Embryonic facial prominence (tissue), 1 donor: Measurements from ENCODE around the gene STRN.
"Not testable (repeated sequence)": the region's sequence is repeated elsewhere in the genome, so short reads cannot be mapped to it uniquely, and the experiment has no call there.

Source experiments
- DNase-seq: peaks from one replicate; pipeline ENCODE4 v3.0.0-alpha.2; 2016; ENCODE audit errors: extremely low spot score

The STRN gene

GRCh38 chr2:36906277-36906676 is 60.1 kb downstream of the STRN start:
- no peak for DNase-seq

GRCh38 chr2:36904636-36905035 is 61.7 kb downstream of the STRN start:
- no peak for DNase-seq

DNA sequence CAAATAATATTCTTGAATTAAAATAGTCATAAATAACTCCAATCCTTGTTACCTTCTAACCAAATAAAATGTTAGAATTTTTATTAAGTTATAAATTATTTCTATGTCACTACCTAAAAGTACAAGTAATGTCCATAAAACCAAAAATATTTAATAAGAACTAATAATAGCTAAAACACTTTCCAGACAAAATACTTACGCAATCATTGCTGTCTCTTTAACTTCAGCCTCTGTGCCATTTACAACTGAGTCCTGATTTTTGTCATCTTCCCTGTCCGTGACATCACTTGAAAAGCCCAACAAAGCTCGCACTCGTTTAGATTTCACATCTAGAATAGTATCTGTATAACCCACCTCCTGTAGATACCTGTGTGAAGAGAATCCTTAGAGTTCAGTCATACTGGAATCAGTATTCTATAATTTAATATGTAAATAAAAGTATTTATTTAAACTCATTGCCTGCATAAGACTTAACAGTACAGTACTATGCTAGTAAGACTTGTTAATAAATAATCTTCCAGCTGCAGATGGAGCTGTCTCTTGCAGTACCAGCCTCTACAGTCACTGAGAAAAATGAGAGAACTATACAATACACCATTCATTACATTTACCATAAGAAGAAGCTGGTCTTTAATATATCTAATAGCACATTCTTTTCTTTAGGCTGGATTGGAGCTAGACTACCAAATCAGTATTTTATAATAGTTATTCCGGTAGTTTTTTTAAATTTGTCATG is 63.8 kb downstream of the STRN start:
- no peak for DNase-seq

DNA sequence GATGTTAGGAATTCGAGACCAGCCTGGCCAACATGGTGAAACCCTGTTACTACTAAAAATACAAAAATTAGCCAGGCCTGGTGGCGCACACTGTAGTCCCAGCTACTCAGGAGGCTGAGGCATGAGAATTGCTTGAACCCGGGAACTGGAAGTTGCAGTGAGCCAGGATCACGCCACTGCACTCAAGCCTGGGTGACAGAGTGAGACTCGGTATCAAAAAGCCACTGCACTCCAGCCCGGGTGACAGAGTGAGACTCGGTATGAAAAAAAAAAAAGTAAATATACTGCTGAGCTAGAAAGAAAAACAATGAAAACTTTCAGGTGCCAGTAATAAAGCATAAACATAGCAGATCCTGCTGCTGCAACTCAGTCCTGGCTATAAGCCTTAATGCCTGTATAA is 73.5 kb downstream of the STRN start:
- DNase-seq, result no peak

DNA sequence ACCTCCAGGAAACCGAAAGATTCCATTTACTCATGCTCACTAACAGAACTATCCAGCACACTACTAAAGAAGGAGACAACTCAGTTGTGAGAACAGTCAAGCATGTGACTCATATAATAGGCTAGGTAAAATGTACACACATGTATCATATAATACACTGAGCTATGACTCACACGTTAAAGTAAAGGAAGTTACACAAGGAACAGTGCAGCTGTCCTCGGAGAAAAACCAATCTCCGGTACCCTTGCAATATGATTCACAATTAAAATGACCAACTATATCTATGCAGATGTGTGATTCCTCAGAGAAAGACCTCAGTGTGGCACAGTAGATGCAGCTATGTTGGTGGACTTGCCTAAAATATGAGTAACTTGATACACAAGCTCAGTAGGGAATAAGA is 76.5 kb downstream of the STRN start:
- no peak for DNase-seq

GRCh38 chr2:36887095-36887494 is 79.2 kb downstream of the STRN start:
- not testable (repeated sequence) for DNase-seq

GRCh38 chr2:36886664-36887063 is 79.7 kb downstream of the STRN start:
- no peak for DNase-seq

DNA sequence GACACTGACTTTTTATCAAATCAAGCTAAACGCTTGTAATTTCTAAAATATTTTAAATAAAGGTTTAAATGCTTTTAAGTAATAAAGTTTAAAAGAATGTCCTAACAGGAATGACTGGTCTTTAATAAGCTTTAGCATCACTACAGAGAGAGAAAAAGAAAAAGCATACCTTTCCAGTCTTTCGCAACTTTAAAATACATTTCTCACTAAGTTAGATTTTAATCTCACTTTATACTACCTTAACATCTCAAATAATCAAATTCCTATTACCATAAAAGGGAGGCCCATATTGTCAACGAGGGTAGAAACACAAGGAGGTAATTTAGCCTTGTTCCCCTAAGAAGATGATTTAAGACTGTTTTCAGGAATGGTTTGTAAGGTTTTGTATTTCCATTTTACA is 80.7 kb downstream of the STRN start:
- DNase-seq, result no peak

DNA sequence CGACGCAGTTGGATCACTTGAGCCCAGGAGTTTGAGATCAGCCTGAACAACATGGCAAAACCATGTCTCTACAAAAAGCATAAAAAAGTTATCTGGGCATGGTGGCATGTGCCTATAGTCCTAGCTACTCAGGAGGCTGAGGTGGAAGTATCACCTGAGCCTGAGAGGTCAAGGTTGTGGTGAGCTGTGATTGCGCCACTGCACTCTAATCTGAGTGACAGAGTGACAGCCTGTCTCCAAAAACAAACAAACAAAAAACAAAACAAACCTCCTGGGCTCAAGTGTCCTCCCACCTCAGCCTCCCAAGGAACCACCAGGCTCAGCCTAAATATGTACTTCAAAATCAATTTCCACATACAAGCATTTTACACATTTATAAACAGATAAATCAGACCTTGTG is 83.8 kb downstream of the STRN start:
- DNase-seq, result no peak

GRCh38 chr2:36881816-36882215 is 84.5 kb downstream of the STRN start:
- DNase-seq, result no peak

DNA sequence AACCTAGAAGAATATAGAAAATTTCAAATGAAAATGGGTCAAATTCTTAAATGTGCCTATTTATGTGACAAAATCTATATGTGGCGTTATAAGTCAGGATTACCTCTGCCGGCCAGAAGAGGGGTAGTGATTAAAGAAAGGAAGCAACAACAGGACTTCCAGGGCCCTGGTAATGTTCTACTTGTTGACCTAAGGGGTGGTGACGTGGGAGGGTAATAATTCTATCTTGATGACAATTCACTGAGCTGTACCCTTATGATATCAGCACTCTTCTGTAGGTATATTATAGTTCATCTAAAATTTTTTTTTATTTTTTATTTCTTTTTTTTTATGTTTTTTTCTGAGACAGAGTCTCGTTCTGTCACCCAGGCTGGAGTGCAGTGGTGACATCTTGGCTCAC is 87.9 kb downstream of the STRN start:
- no peak for DNase-seq

DNA sequence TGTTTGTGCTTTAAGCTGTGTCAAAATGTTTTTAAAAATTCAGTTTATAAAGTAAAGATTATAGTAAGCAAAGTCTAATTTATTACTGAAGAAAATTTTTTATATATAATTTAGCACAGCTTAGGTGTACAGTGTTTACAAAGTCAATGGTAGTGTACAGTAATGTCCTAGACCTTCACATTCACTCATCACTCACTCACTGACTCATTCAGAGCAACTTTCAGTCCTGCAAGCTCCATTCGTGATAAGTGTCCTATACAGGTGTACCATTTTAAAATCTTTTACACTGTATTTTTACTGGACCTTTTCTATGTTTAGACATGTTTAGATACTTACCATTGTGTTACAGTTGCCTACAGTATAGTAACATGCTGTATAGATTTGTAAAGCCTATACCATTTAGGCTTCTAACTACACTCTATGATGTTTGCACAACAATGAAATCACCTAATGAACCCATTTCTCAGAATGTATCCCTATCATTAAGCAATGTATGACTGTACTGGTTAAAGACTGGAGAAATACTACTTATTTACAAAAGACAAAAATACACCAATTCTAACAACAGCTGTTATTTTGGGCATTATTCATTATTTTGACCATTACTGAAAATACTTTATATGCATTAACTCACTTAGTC is 95.1 kb downstream of the STRN start:
- no peak for DNase-seq

- no peak for DNase-seq
Observed at GRCh38 chr2:36869606-36870005, 96.7 kb downstream of the STRN start.

DNA sequence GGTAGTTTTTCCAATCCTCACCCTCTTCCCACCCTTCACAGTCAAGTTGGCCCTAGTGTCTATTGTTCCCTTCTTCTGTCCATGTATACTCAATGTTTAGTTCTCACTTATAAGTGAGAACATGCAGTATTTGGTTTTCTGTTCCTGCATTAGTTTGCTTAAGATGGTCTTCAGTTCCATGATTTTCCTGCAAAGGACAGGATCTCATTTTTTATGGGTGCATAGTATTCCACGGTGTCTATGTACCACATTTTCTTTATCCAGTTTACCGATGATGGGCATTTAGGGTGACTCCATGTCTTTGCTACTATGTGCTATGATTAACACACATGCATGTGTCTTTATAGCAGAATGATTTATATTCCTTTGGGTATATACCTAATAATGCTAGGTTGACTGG is 104.4 kb downstream of the STRN start:
- DNase-seq, result no peak

- DNase-seq, result no peak
Observed at GRCh38 chr2:36859366-36859792, 107.0 kb downstream of the STRN start.

DNA sequence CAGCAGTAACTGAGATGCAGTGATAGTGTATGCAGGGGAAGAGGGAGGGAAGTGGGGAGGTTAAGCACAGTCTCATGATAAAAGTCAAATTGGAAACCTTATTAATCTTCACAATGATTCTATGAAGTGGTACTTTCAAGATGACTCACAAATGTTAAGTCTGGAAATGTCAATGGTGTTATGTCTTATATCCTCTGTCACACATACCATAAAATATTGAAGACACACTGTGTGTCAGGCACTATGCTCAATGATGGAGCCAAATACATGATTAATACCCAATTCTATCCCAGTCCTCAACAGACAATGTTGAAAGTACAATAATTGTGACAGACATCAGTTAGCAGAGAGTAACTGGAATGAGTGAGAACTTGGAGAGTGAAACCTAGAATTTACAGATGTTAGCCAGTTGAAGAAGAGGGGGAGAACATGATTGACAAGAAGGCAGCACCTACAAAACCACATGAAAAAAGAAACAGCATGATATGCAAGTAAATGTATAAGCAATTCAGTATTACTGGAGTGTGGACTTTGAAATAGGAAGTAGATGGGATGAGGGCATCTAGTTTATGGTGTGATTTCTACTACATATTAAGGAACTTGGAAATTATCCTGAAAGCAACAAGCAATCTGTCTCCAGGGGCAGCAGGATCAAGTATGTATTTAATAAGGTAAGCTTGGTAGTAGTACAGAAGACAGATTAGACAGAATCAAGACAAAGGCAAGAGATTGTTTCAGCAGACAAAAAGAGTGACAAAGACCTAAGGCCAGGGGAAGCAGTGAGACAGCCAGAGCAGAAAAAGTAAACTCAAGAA is 107.6 kb downstream of the STRN start:
- DNase-seq, result no peak

DNA sequence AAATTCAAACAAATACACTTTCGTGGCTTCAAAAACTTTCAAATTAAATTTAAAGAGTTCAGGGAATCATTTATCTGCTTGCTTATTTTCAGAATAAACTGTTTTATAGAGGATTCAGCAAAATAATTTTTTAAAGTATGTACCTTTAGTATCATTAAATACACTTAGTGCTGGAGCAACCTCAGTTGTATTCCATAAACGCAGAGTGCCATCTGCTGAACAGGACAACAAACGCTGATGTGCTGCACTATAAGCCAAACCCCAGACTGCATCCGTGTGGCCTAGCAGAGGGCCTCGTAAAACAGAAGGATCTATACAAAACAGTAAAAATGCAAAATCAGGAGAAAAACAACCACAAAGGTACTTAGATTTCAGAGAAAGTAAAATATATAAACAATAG is 108.6 kb downstream of the STRN start:
- DNase-seq, result no peak

- DNase-seq, result no peak
Observed at GRCh38 chr2:36855429-36855828, 110.9 kb downstream of the STRN start.

- DNase-seq, result no peak
Observed at GRCh38 chr2:36854241-36854640, 112.1 kb downstream of the STRN start.

- no peak for DNase-seq
Observed at GRCh38 chr2:36849265-36849664, 117.1 kb downstream of the STRN start.

GRCh38 chr2:36843838-36844237 is 122.5 kb downstream of the STRN start:
- no peak for DNase-seq

GRCh38 chr2:36839976-36840617 is 126.2 kb downstream of the STRN start:
- no peak for DNase-seq
